Measurements from ENCODE around the gene TENT5A.
"Not testable (repeated sequence)": the region's sequence is repeated elsewhere in the genome, so short reads cannot be mapped to it uniquely, and the experiment has no call there.

The TENT5A gene

GRCh38 chr6:81747327-81747726 is 5.2 kb downstream of the TENT5A start:
- DNase-seq (ENCODE audit: low read depth) = no peak
- no peak overlapping the region for H3K4me3 ChIP-seq (ENCODE audit: low read depth, low read length)
- no peak for TF ChIP-seq CTCF (conservative IDR thresholded peaks at IDR 0.05; ENCODE audit: low read depth, low read length)

GRCh38 chr6:81744131-81744530 is 8.3 kb downstream of the TENT5A start:
- H3K4me3 ChIP-seq (ENCODE audit: low read depth, low read length) = no peak overlapping the region
- TF ChIP-seq CTCF (conservative IDR thresholded peaks at IDR 0.05; ENCODE audit: low read depth, low read length) = no peak
- no peak for DNase-seq (ENCODE audit: low read depth)

- H3K4me3 ChIP-seq (ENCODE audit: low read depth, low read length) = no peak overlapping the region
- TF ChIP-seq CTCF (conservative IDR thresholded peaks at IDR 0.05; ENCODE audit: low read depth, low read length) = no peak
- DNase-seq (ENCODE audit: low read depth) = no peak
Observed at GRCh38 chr6:81743649-81744048, 8.8 kb downstream of the TENT5A start.

GRCh38 chr6:81741689-81742088 is 10.8 kb downstream of the TENT5A start:
- no peak overlapping the region for H3K4me3 ChIP-seq (ENCODE audit: low read depth, low read length)
- DNase-seq (ENCODE audit: low read depth) = no peak
- no peak for TF ChIP-seq CTCF (conservative IDR thresholded peaks at IDR 0.05; ENCODE audit: low read depth, low read length)

GRCh38 chr6:81740591-81740990 is 11.9 kb downstream of the TENT5A start:
- DNase-seq (ENCODE audit: low read depth); H3K4me3 ChIP-seq (ENCODE audit: low read depth, low read length): not testable (repeated sequence)

GRCh38 chr6:81739230-81740195 is 13.0 kb downstream of the TENT5A start:
- DNase-seq (ENCODE audit: low read depth) = no peak
- no peak for TF ChIP-seq CTCF (conservative IDR thresholded peaks at IDR 0.05; ENCODE audit: low read depth, low read length)
- no peak overlapping the region for H3K4me3 ChIP-seq (ENCODE audit: low read depth, low read length)

- no peak overlapping the region for H3K4me3 ChIP-seq (ENCODE audit: low read depth, low read length)
- DNase-seq (ENCODE audit: low read depth) = no peak
- TF ChIP-seq CTCF (conservative IDR thresholded peaks at IDR 0.05; ENCODE audit: low read depth, low read length) = no peak
Observed at GRCh38 chr6:81736428-81736827, 16.1 kb downstream of the TENT5A start.
